SK-N-SH (cell line): ENCODE data around the gene PUDP. TPM values are rescaled to one million over a fixed set of nuclear protein-coding genes. Genes with fewer than 3 reads are reported as not detected.

Source experiments
- CTCF ChIA-PET: fragments of 300-600, 350-600 bp; formaldehyde crosslinking; extraction: SDS; loops from one replicate; lab custom pipeline; 2021; lab: Yijun Ruan, JAX
- POLR2A ChIA-PET: fragments of 350-600 bp; sonication (Branson Sonifier 250); formaldehyde crosslinking; extraction: SDS; loops from one replicate; lab custom pipeline; 2020; ENCODE audit warnings: antibody characterized with exemption, inconsistent platforms; lab: Yijun Ruan, JAX
- DNase-seq: peaks from one replicate; pipeline ENCODE4 v3.0.0; 2012
- H2AFZ ChIP-seq: fragments of 200-600 bp; sonication (generic); 2 replicates; pipeline ENCODE4 v1.8.1; 2016; ENCODE audit warnings: antibody characterized with exemption, mild to moderate bottlenecking, low read depth
- H3F3A ChIP-seq: fragments of 200-600 bp; sonication (generic); replicated peaks from 2 replicates; pipeline ENCODE3; 2016; ENCODE audit warnings: antibody characterized with exemption, mild to moderate bottlenecking; ENCODE audit not compliant: insufficient read depth
- H3K27ac ChIP-seq, 2 experiments: fragments of 200-500 bp in 1 of 2; fragments of 200-600 bp in 1 of 2; sonication (Bioruptor generic) in 1 of 2; sonication (generic), shearing (Covaris generic) in 1 of 2; 2 replicates each; pipeline versions ENCODE4 v1.5.1 to v1.6.1; 2014 to 2016; ENCODE audit warnings: low read depth in 2 of 2, inconsistent platforms in 1 of 2, low read length in 1 of 2, mild to moderate bottlenecking in 1 of 2, mixed read lengths in 1 of 2
- H3K27me3 ChIP-seq: fragments of 200-600 bp; sonication (generic), shearing (Covaris generic); 2 replicates; pipeline ENCODE4 v1.6.1; 2016; ENCODE audit warnings: mixed run types; ENCODE audit not compliant: insufficient read depth
- H3K36me3 ChIP-seq, 2 experiments: fragments of 200-500 bp in 1 of 2; fragments of 200-600 bp in 1 of 2; sonication (Bioruptor generic) in 1 of 2; sonication (generic) in 1 of 2; replicated peaks in 1 of 2; 2 replicates each; pipeline versions ENCODE3 to v1.5.1; 2014 to 2016; ENCODE audit warnings: low read length in 1 of 2, mild to moderate bottlenecking in 1 of 2; ENCODE audit not compliant: insufficient read depth in 2 of 2, control insufficient read depth in 1 of 2
- H3K4me1 ChIP-seq, 2 experiments: fragments of 200-500 bp in 1 of 2; fragments of 200-600 bp in 1 of 2; sonication (Bioruptor generic) in 1 of 2; sonication (generic), shearing (Covaris generic) in 1 of 2; 2 replicates each; pipeline versions ENCODE4 v1.5.1 to v1.6.1; 2014 to 2016; ENCODE audit warnings: low read depth in 1 of 2, low read length in 1 of 2, mixed run types in 1 of 2; ENCODE audit not compliant: insufficient read depth in 2 of 2, control insufficient read depth in 1 of 2
- H3K4me2 ChIP-seq: fragments of 200-600 bp; sonication (generic), shearing (Covaris generic); 2 replicates; pipeline ENCODE4 v1.6.1; 2017; ENCODE audit warnings: mixed run types
- H3K4me3 ChIP-seq, 2 experiments: fragments of 200-500 bp in 1 of 2; fragments of 200-600 bp in 1 of 2; sonication (Bioruptor generic) in 1 of 2; sonication (generic), shearing (Covaris generic) in 1 of 2; 2 replicates each; pipeline versions ENCODE4 v1.5.1 to v1.8.1; 2014 to 2016; ENCODE audit warnings: low read depth in 2 of 2, inconsistent platforms in 1 of 2, low read length in 1 of 2, mild to moderate bottlenecking in 1 of 2, mixed read lengths in 1 of 2, moderate library complexity in 1 of 2
- H3K79me2 ChIP-seq: fragments of 200-600 bp; sonication (generic); 2 replicates; pipeline ENCODE4 v1.8.1; 2017; ENCODE audit warnings: mild to moderate bottlenecking; ENCODE audit not compliant: insufficient read depth
- H3K9ac ChIP-seq: fragments of 200-600 bp; sonication (generic); 2 replicates; pipeline ENCODE4 v1.6.1; 2017; ENCODE audit warnings: mixed run types
- H3K9me2 ChIP-seq: fragments of 200-600 bp; sonication (generic); 2 replicates; pipeline ENCODE4 v1.6.1; 2017; ENCODE audit warnings: mixed run types
- H3K9me3 ChIP-seq: fragments of 200-600 bp; sonication (generic); 2 replicates; pipeline ENCODE4 v1.6.1; 2017; ENCODE audit warnings: mixed run types, mild to moderate bottlenecking, moderate library complexity
- H4K20me1 ChIP-seq: fragments of 200-600 bp; sonication (generic); 2 replicates; pipeline ENCODE4 v1.6.1; 2017; ENCODE audit warnings: mild to moderate bottlenecking, mixed run types; ENCODE audit not compliant: insufficient read depth
- CTCF ChIP-seq: fragments of 200-600 bp; sonication (generic); IDR thresholded peaks from 2 replicates; pipeline ENCODE4 v1.6.1; 2017; ENCODE audit warnings: antibody characterized with exemption, mild to moderate bottlenecking, moderate library complexity
- EZH2phosphoT487 ChIP-seq: fragments of 200-600 bp; sonication (generic); IDR thresholded peaks from 2 replicates; pipeline ENCODE4 v1.6.1; 2017; ENCODE audit warnings: low read depth, mixed run types, mild to moderate bottlenecking, antibody characterized with exemption, moderate library complexity, borderline replicate concordance
- IRF3 ChIP-seq: fragments of 150-350 bp; IDR thresholded peaks from 2 replicates; pipeline ENCODE4 v1.6.1; 2016; ENCODE audit warnings: mild to moderate bottlenecking, low read depth, low read length
- NRF1 ChIP-seq: IDR thresholded peaks from 2 replicates; pipeline ENCODE4 v1.6.1; 2012; ENCODE audit warnings: low read depth, mild to moderate bottlenecking, low read length
- POLR2AphosphoS5 ChIP-seq: IDR thresholded peaks from 2 replicates; pipeline ENCODE4 v1.6.1; 2012; ENCODE audit warnings: low read depth, low read length
- RAD21 ChIP-seq: IDR thresholded peaks from 2 replicates; pipeline ENCODE4 v1.6.1; 2012; ENCODE audit warnings: mild to moderate bottlenecking, low read length
- YY1 ChIP-seq: IDR thresholded peaks from 2 replicates; pipeline ENCODE4 v1.4.0; 2012; ENCODE audit warnings: low read depth, mild to moderate bottlenecking
- WGBS: methylation state at CpG from one replicate; pipeline ENCODE4 v1.1.6; 2017; ENCODE audit warnings: low lambda C conversion rate; 5-methylcytosine and 5-hydroxymethylcytosine counted together
- polyA plus RNA-seq, 3 experiments: library from polyadenylated mRNA; depleted of rRNA; stranded (reverse); fragments of >200 nt; gene quantifications; 2 replicates each; pipeline ENCODE4 v1.2.3, GENCODE V29; 2012

Gene PUDP
- polyA plus RNA-seq, 1 of the 3 experiments (the other 2 are of a cell fraction): 23.0 TPM

GRCh38 chrX:7133050-7133440 lies 14.9 kb downstream of the PUDP start:
- ChIA-PET CTCF (interaction anchor here (0.8 to 1.4 kb wide), 2 partner anchors 14 to 21 kb away, joined by 3 to 4 read pairs; partner anchors contain the start of gene STS), POLR2A (no interaction called here)
- peaks cover 15% of the 10 kb centered on the region; the same call in 1 of the 2 replicates for H4K20me1 ChIP-seq
- no peak for DNase-seq
- peaks cover 0 to 5% of the 10 kb centered on the region in 2 experiments for H3K36me3 ChIP-seq
- H3K9ac ChIP-seq: no peak overlapping the region
- 0 out of 2 replicates have a peak overlapping the region, but pooled peaks have one; percentile 2 for H3K4me2 ChIP-seq
- no peaks in the 10 kb centered on the region for H3K9me3 ChIP-seq
- peaks cover 4 to 14% of the 10 kb centered on the region in 2 experiments; a peak in 2 of 4 replicates for H3K4me1 ChIP-seq
- TF ChIP-seq YY1 (no peak), POLR2AphosphoS5 (no peak), NRF1 (no peak), EZH2phosphoT487 (no peak)
- WGBS: 85% methylated on average over 8 of the region's 8 CpGs
- no peak overlapping the region for H2AFZ ChIP-seq
- no peaks in the 10 kb centered on the region for H3K9me2 ChIP-seq
- no peak overlapping the region for H3K27ac ChIP-seq
- no peaks in the 10 kb centered on the region for H3K27me3 ChIP-seq
- H3K4me3 ChIP-seq: no peak overlapping the region
- H3F3A ChIP-seq: no peaks in the 10 kb centered on the region
- peaks cover 69% of the 10 kb centered on the region for H3K79me2 ChIP-seq

- Histone ChIP-seq H3K27me3 (no peaks in the 10 kb centered on the region), H3K4me3 (no peak overlapping the region), H3F3A (no peaks in the 10 kb centered on the region), H4K20me1 (peaks cover 15% of the 10 kb centered on the region; the same call in 1 of the 2 replicates), H2AFZ (no peak overlapping the region), H3K79me2 (peaks cover 69% of the 10 kb centered on the region), H3K9me2 (no peaks in the 10 kb centered on the region), H3K9me3 (no peaks in the 10 kb centered on the region), H3K9ac (no peak overlapping the region), H3K27ac (no peak overlapping the region; a peak in 1 of 4 replicates), H3K4me1 (peaks cover 4 to 14% of the 10 kb centered on the region in 2 experiments; a peak in 2 of 4 replicates), H3K36me3 (peaks cover 0 to 5% of the 10 kb centered on the region in 2 experiments), H3K4me2 (0 out of 2 replicates have a peak overlapping the region, but pooled peaks have one; percentile 2)
- DNase-seq: no peak
- CTCF ChIA-PET: interaction anchor here (0.6 to 1.4 kb wide), 2 partner anchors 14 to 15 kb away, joined by 3 to 4 read pairs; partner anchors contain the start of gene STS
- TF ChIP-seq CTCF (peak; percentile 67), RAD21 (peak; percentile 45), IRF3 (no peak)
- POLR2A ChIA-PET: no interaction called here
- WGBS: 88% methylated on average over 3 of the region's 3 CpGs
Observed at GRCh38 chrX:7132335-7133049, 15.5 kb downstream of the PUDP start.
